GM19240 (cell line): ENCODE results near the gene CSHL1.
"Not testable (repeated sequence)": the region's sequence is repeated elsewhere in the genome, so short reads cannot be mapped to it uniquely, and the experiment has no call there.

Experiments
- DNase-seq: peaks from one replicate; pipeline ENCODE4 v3.0.0; 2011; ENCODE audit warnings: low spot score; ENCODE audit not compliant: insufficient read length

Gene CSHL1

GRCh38 chr17:63940584-63940983 lies 29.5 kb upstream of the CSHL1 start:
- no peak for DNase-seq

DNA sequence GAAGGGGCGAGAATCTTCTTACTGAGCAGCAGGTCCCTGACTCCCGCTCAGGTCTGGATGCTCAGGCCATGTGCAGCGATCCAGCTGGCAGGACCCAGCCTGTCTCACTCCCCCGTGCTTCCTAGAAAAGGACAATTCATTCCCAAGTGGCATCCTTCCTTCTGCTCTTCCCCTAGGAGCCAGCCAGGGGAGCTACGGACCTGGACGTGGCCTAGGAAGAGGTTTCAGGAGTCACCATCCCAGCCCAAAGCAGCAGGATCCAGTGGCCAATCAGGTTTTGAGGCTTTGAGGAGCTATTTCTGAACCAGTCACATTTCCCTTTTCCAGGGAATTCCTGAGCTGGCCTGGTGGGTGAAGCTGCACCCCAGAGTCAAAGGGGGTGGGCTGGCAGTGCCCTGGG lies 28.8 kb upstream of the CSHL1 start:
- DNase-seq, result no peak

- no peak for DNase-seq
These were observed 28.3 kb upstream of the CSHL1 start for GRCh38 chr17:63939401-63939800.

DNA sequence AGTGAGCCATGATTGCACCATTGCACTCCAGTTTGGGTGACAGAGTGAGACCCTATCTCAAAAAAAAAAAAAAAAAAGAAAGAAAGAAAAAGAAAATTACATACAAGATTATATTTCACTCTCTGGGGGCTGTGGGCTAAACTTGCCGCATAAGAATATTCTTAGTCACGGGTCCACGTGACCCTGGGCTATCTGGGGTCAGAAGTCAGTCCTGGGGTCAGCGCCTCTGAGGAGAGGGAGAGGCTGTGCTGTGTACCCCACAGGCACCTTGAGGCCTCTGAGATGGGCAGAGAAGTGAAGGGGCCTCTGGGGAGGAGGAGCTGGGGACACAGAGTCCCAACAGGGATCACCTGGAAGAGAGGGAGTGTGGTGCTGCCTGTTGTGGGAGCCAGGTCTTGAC lies 26.9 kb upstream of the CSHL1 start:
- no peak for DNase-seq

- DNase-seq, result no peak
These were observed 26.3 kb upstream of the CSHL1 start for GRCh38 chr17:63937319-63937718.

DNA sequence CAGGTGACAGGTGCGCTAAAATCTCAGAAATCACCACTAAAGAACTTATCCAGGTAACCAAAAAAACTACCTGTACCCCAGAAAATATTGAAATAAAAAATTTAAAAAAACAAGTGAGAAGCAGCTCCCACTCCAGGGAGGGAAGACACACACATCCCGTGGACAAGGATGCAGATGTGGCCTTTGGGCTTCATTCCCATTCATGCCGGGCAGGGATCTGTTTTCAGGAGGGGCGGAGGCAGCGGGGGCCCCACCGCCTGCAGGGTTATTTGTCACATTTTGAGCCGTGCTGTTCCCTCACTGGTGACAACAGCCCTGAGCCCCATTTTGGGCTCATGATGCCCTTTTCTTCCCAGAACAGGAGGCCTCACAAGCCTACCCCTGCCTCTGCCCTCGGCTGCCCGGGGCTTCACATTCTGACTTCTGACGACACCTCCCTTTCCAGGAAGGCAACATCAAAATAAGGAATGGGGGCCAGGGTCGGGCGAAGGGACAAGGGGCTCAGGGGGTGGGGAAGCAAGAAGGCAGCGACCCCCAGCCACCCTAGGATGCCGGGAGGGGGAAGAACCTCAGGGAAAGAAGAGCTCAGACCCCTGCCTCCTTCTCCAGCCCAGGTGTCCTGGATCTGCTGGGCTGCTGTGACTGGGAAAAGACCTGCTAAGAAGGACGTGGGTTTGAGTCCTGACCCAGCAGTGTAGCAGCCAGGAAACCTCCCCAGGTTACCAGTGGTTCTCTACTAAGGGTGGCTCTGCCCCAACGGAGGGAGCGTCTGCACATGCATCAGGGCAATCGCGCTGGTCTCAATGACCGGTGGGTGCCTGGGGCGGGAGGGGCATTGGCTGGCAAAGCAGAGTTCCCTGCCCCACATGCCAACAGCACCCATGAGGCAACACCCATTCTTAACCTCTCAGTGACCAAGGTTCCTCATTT lies 23.4 kb upstream of the CSHL1 start:
- no peak for DNase-seq

GRCh38 chr17:63933598-63933997 lies 22.5 kb upstream of the CSHL1 start:
- no peak for DNase-seq

DNA sequence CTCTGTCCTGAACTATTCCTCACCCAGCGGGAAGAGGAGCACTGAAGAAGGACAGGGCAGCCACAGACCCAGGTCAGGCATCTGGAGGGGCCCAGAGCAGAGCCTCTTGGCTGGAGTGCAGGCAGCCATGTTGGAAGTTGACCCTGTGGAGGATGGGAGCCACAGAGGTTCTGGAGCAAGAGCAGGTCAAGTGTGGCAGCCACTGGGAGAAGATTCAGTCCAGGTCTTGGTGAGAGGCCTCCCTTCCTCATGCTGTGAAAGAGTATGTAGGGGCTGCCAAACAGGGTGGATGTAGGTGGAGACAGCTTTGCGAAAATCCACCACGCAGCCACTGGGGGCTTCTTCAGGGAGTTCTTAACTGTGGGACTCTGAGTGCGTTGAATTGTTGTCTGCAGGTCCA lies 21.7 kb upstream of the CSHL1 start:
- no peak for DNase-seq

DNA sequence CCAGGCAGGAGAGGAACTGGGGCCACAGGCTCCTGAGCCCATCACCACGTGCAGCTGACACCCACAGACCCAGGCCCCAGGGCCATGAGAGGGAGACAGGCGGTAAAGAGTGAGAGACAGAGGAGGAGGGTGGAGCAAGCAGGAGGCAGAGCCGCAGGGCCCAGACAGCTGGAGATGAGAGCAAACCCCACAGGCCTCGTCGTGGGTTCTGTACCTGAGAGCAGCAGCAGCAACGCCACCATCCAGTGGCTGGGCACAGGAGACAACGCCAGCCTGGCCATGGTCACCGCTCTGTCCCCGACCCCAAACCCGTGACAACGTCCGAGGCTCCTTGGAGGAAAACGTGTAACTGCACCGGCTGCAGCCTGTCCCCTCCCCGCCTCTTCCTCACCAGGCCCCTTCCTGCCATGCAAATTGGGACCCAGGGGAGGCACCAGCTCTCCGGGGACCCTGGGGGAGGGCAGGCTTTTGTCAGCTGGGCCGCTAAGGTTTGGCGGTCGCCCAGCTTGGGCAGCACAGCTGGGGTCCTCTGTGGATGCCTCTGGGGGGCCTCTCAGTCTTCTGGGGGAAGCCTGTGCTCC lies 21.0 kb upstream of the CSHL1 start, which contains the start of gene CD79B:
TSS of gene CD79B (minus strand) at position 351 of the 581 bp plus-strand sequence. CDS start at position 281, 70 bp downstream.
- DNase-seq, result peak; percentile 91

DNA sequence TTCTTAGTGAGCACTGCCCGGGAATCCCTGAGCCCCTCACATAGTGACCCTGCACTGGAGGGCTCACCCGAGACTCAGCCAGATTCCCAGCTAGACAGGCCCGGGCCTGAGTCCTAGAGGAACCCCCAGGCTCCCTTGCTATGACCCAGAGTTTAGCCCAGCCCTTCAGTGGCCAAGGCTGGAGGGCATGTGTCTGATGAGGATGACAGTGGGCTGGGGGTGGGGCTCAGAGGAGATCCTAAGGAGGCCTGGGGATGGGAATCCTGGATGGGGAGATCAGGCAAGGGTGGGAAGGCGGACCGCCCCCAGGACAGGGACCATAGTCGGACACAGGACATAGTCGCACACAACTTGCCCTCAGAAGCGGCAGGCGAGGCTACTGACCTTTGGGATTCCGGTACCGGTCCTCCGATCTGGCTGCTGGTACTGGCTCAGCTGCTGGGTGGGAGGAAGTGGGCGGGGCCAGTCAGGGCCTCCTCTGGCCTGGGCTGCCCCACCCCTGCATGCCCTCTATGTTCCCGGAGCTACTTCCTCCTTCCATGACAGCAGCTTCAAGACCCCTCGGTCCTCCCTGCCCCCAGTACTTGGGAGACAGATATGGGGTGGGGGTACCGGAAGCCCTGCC lies 20.0 kb upstream of the CSHL1 start:
- DNase-seq, result peak; percentile 60

GRCh38 chr17:63929860-63930766 lies 19.1 kb upstream of the CSHL1 start:
- DNase-seq, result no peak

- DNase-seq, result no peak
These were observed 18.1 kb upstream of the CSHL1 start for GRCh38 chr17:63928966-63929695.

DNA sequence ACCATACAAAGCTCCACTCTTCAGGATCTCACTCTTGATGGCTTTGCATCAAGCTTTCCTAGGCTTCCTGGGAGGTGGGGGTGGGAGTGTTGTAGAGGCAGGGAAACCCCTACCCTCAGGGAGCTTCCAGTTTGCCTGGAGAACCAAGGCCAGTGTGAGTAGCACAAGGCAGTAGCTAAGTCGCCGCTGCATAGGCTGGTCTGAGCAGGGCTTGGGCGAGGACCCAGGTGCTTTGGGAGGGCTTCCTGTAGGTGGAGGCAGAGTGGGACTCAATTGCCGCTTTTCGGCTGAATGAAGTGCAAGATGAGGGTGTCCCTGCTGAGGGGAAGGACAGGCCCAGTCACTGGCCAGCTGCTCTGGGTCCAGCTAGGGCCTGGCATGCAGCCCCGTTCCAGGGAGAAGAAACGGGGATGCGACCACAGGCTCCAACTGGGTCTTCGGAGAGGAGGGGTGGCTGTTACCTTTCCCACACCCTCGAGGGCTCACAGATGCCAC lies 17.2 kb upstream of the CSHL1 start:
- no peak for DNase-seq

GRCh38 chr17:63927464-63928171 lies 16.6 kb upstream of the CSHL1 start:
- DNase-seq, result no peak

GRCh38 chr17:63926164-63926563 lies 15.1 kb upstream of the CSHL1 start:
- no peak for DNase-seq

GRCh38 chr17:63925615-63926014 lies 14.6 kb upstream of the CSHL1 start:
- no peak for DNase-seq

DNA sequence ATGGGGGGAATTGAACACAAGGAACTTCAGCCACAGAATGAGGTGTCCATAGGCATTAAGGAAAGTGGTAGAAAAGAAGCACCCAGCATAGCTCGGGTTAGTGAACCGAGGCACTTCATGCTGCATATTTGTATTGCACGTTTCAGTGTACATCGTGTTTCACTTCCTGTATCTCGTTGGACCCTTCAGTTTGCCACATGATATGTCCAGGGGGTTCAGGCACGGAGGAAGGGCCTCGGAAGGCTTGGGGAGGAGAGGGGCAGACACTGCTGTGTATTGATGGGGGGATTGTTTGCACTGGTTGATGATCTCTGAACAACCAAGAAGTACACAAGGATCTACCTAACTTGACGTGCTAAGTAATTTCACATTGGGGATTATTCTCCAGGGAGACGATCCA lies 11.3 kb upstream of the CSHL1 start:
- not testable (repeated sequence) for DNase-seq

DNA sequence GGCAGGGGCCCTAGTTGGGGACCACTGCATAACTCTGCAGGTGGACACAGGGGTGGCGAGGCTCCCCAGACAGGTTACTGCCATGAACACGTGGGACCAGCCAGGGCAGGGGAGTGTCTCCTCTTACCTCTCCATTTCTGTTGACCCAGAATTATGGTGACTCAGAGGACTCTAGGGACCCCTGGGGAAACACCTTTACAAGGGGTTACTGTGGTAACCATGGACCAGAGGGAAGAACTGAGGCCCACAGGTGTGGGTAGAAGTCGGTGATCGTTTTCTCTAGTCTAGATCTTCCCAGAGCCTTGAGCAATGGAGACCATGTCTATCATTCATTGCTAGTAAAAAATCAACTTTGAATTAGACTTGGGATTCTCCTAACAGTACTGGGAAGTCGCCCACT lies 9.7 kb upstream of the CSHL1 start:
- not testable (repeated sequence) for DNase-seq

- DNase-seq, result not testable (repeated sequence)
These were observed 9.0 kb upstream of the CSHL1 start for GRCh38 chr17:63920050-63920449.

GRCh38 chr17:63919311-63919723 lies 8.3 kb upstream of the CSHL1 start:
- DNase-seq, result peak; percentile 80
